GM06990 (cell line): Measurements from ENCODE around the gene MRTFB.
"Not testable (repeated sequence)": the region's sequence is repeated elsewhere in the genome, so short reads cannot be mapped to it uniquely, and the experiment has no call there.

Experiments used
- DNase-seq: peaks from one replicate; pipeline ENCODE4 v3.0.0-alpha.2; 2011; ENCODE audit not compliant: insufficient read length; ENCODE audit errors: extremely low read depth
- H3K27me3 ChIP-seq: replicated peaks from 2 replicates; pipeline ENCODE4 v1.6.0; 2011; ENCODE audit warnings: low read length; ENCODE audit not compliant: control insufficient read depth, insufficient read depth
- H3K36me3 ChIP-seq: 2 replicates; pipeline ENCODE4 v1.5.1; 2011; ENCODE audit warnings: low read length; ENCODE audit not compliant: control insufficient read depth, insufficient read depth
- H3K4me3 ChIP-seq: replicated peaks from 2 replicates; pipeline ENCODE4 v1.5.1; 2011; ENCODE audit warnings: low read depth, mild to moderate bottlenecking, control low read depth, low read length
- CTCF ChIP-seq: IDR thresholded peaks from 2 replicates; pipeline ENCODE4 v1.5.1; 2011; ENCODE audit warnings: low read length, control low read depth, mild to moderate bottlenecking, inconsistent platforms; ENCODE audit not compliant: insufficient read depth, poor library complexity, severe bottlenecking

Gene MRTFB

GRCh38 chr16:14180481-14180944, 109.4 kb downstream of the MRTFB start:
- no peak for TF ChIP-seq CTCF
- Histone ChIP-seq H3K4me3 (no peak overlapping the region), H3K36me3 (no peaks in the 10 kb centered on the region), H3K27me3 (no peaks in the 10 kb centered on the region)
- DNase-seq = no peak

GRCh38 chr16:14181371-14182050, 110.4 kb downstream of the MRTFB start:
- H3K27me3 ChIP-seq = no peaks in the 10 kb centered on the region
- H3K4me3 ChIP-seq = no peak overlapping the region
- H3K36me3 ChIP-seq = no peaks in the 10 kb centered on the region
- no peak for DNase-seq
- no peak for TF ChIP-seq CTCF

GRCh38 chr16:14182999-14183398, 111.9 kb downstream of the MRTFB start:
- TF ChIP-seq CTCF = no peak
- Histone ChIP-seq H3K27me3 (no peaks in the 10 kb centered on the region), H3K36me3 (no peaks in the 10 kb centered on the region), H3K4me3 (no peak overlapping the region)
- no peak for DNase-seq

GRCh38 chr16:14183962-14184361, 112.8 kb downstream of the MRTFB start:
- not testable (repeated sequence) for H3K36me3 ChIP-seq, DNase-seq, H3K27me3 ChIP-seq, H3K4me3 ChIP-seq

- H3K4me3 ChIP-seq = no peak overlapping the region
- H3K27me3 ChIP-seq = no peaks in the 10 kb centered on the region
- H3K36me3 ChIP-seq = no peaks in the 10 kb centered on the region
- DNase-seq = no peak
- peak; percentile 17 for TF ChIP-seq CTCF
Observed at GRCh38 chr16:14186007-14186794, 115.1 kb downstream of the MRTFB start.

GRCh38 chr16:14186795-14187221, 115.7 kb downstream of the MRTFB start:
- H3K27me3 ChIP-seq = no peaks in the 10 kb centered on the region
- no peaks in the 10 kb centered on the region for H3K36me3 ChIP-seq
- no peak for DNase-seq
- no peak overlapping the region for H3K4me3 ChIP-seq
- TF ChIP-seq CTCF = no peak
